ENCODE results near the gene COX7A2L. TPM values are rescaled to one million over a fixed set of nuclear protein-coding genes. Genes with fewer than 3 reads are reported as not detected.

Gene COX7A2L
- 178 TPM for polyA plus RNA-seq (2012; ENCODE audit: insufficient read length, low read depth)

DNA sequence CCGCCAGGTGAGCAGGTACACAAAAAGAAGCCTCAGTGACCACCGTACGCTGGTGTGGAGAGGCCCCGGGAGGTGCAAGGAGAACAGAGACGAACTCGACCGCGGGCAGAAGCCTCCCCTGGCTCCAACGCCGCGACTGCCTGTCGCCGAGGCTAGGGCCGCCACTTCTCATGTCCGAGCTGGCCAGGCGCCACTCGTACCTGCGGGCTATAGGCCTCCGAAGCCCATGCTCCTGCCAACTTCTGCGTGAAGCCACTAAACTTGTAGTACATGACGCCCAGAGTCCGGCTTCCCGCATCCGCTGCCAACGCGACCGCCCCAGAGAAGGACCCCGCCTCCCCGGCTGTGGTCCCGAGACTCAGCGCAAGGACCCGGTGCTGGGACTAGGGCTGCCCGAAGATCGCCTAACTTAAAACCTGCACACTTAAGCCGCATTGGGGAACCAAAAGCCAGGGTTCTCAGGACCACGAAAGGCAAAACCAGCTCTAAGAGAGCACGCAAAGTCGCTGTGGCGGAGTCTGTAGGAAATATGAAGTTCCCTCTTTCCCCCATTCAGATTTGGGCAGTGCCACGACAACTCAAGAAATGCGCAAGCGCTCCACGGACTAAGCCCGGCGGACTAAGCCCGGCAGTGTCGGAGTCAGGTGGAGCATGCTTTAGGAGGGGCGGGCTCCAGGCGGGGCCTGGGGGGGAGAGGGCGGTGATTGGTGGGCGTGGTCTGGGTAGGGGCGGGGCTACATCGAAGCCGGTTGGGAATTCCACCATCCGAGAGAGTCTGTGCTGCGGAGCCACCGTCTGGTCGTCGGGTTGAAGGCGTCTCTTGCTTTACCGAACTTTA is at the start of gene COX7A2L:
Gene COX7A2L (minus strand): TSS at position 328 of the 838 bp plus-strand sequence. CDS start 56 bp downstream, at position 272.
- no peak for TF ChIP-seq TAF1 (IDR thresholded peaks at IDR 0.05; ENCODE audit: borderline replicate concordance, insufficient read depth, low read length)
- peak; percentile 84 for TF ChIP-seq POLR2AphosphoS5 (IDR thresholded peaks at IDR 0.05; ENCODE audit: low read depth, low read length)
- no peak; the same call in 1 of the 2 replicates for TF ChIP-seq SIN3A (IDR thresholded peaks at IDR 0.05; ENCODE audit: borderline replicate concordance, insufficient read depth, low read length)
- TF ChIP-seq, protein P1, sequence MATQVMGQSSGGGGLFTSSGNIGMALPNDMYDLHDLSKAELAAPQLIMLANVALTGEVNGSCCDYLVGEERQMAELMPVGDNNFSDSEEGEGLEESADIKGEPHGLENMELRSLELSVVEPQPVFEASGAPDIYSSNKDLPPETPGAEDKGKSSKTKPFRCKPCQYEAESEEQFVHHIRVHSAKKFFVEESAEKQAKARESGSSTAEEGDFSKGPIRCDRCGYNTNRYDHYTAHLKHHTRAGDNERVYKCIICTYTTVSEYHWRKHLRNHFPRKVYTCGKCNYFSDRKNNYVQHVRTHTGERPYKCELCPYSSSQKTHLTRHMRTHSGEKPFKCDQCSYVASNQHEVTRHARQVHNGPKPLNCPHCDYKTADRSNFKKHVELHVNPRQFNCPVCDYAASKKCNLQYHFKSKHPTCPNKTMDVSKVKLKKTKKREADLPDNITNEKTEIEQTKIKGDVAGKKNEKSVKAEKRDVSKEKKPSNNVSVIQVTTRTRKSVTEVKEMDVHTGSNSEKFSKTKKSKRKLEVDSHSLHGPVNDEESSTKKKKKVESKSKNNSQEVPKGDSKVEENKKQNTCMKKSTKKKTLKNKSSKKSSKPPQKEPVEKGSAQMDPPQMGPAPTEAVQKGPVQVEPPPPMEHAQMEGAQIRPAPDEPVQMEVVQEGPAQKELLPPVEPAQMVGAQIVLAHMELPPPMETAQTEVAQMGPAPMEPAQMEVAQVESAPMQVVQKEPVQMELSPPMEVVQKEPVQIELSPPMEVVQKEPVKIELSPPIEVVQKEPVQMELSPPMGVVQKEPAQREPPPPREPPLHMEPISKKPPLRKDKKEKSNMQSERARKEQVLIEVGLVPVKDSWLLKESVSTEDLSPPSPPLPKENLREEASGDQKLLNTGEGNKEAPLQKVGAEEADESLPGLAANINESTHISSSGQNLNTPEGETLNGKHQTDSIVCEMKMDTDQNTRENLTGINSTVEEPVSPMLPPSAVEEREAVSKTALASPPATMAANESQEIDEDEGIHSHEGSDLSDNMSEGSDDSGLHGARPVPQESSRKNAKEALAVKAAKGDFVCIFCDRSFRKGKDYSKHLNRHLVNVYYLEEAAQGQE (IDR thresholded peaks at IDR 0.05; ENCODE audit: insufficient read depth in 1 of 2, low read depth in 2 of 2, low read length in 2 of 2), result no peak
- TF ChIP-seq FOXP2 (optimal IDR thresholded peaks at IDR 0.05; ENCODE audit: borderline replicate concordance, extremely low read depth, extremely low read length, insufficient read depth), result peak; percentile 20

- no peak for TF ChIP-seq FOXP2 (optimal IDR thresholded peaks at IDR 0.05; ENCODE audit: borderline replicate concordance, extremely low read depth, extremely low read length, insufficient read depth)
Measured at GRCh38 chr2:42408009-42408408, 47.0 kb upstream of the COX7A2L start.

DNA sequence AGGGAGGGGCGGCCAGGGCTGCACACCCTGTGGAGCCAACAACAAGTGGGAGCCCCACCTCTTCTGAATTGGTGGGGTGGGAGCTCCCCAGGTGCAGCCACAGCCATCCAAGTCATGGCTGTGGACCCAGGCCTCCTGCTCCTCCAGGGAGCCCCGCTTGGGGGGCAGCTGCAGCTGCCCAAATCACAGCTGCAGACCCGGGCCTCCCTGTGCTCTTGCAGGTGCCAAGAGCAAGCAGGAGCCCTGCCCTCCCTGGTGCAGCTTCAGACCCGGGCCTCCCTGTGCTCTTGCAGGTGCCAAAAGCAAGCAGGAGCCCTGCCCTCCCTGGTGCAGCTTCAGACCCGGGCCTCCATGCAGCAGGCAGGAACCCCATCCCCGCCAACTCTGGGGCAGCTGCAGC is 46.5 kb upstream of the COX7A2L start:
- TF ChIP-seq SIN3A (IDR thresholded peaks at IDR 0.05; ENCODE audit: borderline replicate concordance, insufficient read depth, low read length), result no peak
- TF ChIP-seq TAF1 (IDR thresholded peaks at IDR 0.05; ENCODE audit: borderline replicate concordance, insufficient read depth, low read length), result no peak
- TF ChIP-seq POLR2AphosphoS5 (IDR thresholded peaks at IDR 0.05; ENCODE audit: low read depth, low read length), result no peak
- TF ChIP-seq FOXP2 (optimal IDR thresholded peaks at IDR 0.05; ENCODE audit: borderline replicate concordance, extremely low read depth, extremely low read length, insufficient read depth), result no peak
- TF ChIP-seq, protein P1 (IDR thresholded peaks at IDR 0.05; ENCODE audit: insufficient read depth in 1 of 2, low read depth in 2 of 2, low read length in 2 of 2), result no peak

DNA sequence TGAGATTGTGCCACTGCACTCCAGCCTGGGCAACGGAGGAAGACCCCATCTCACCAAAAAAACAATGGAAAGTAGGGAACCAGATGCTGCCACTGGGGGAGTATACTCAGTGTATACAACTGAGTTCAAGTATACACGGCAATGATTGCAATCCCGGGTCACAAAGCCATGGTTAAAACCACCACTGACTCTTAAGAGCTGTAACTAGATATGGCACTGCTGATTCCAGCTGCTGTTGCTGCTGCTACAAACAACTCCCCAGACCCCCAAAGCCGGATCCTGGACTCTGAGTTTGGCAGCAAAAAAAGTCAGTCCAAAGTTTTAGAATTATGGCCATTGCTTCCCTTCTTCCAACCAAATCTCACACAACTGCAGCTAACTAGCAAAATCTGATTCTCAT is 43.7 kb upstream of the COX7A2L start:
- TF ChIP-seq POLR2AphosphoS5 (IDR thresholded peaks at IDR 0.05; ENCODE audit: low read depth, low read length) (no peak), FOXP2 (optimal IDR thresholded peaks at IDR 0.05; ENCODE audit: borderline replicate concordance, extremely low read depth, extremely low read length, insufficient read depth) (no peak), SIN3A (IDR thresholded peaks at IDR 0.05; ENCODE audit: borderline replicate concordance, insufficient read depth, low read length) (no peak), TAF1 (IDR thresholded peaks at IDR 0.05; ENCODE audit: borderline replicate concordance, insufficient read depth, low read length) (no peak)
- TF ChIP-seq, protein P1 (IDR thresholded peaks at IDR 0.05; ENCODE audit: insufficient read depth in 1 of 2, low read depth in 2 of 2, low read length in 2 of 2), result no peak

- TF ChIP-seq, protein P1 (IDR thresholded peaks at IDR 0.05; ENCODE audit: insufficient read depth in 1 of 2, low read depth in 2 of 2, low read length in 2 of 2), result no peak
Measured at GRCh38 chr2:42401773-42402172, 40.8 kb upstream of the COX7A2L start.
